ENCODE results near the gene SRC.

Gene SRC

GRCh38 chr20:37308086-37309050 is 37.6 kb upstream of the SRC start:
- Histone ChIP-seq H3K36me3 (ENCODE audit: insufficient read depth, low read length) (peaks cover 59% of the 10 kb centered on the region), H3K9me3 (ENCODE audit: low read length) (no peaks in the 10 kb centered on the region), H3K4me1 (ENCODE audit: insufficient read depth, low read length) (no peaks in the 10 kb centered on the region), H3K4me3 (ENCODE audit: low read length) (no peak overlapping the region), H3K27me3 (ENCODE audit: insufficient read depth, low read length) (no peaks in the 10 kb centered on the region), H2AFZ (ENCODE audit: low read depth, low read length) (no peak overlapping the region)

GRCh38 chr20:37309290-37309689 is 36.6 kb upstream of the SRC start:
- no peaks in the 10 kb centered on the region for H3K27me3 ChIP-seq (ENCODE audit: insufficient read depth, low read length)
- H2AFZ ChIP-seq (ENCODE audit: low read depth, low read length), result no peak overlapping the region
- no peak overlapping the region for H3K4me3 ChIP-seq (ENCODE audit: low read length)
- no peaks in the 10 kb centered on the region for H3K9me3 ChIP-seq (ENCODE audit: low read length)
- no peaks in the 10 kb centered on the region for H3K4me1 ChIP-seq (ENCODE audit: insufficient read depth, low read length)
- H3K36me3 ChIP-seq (ENCODE audit: insufficient read depth, low read length), result peaks cover 56% of the 10 kb centered on the region

GRCh38 chr20:37309936-37310590 is 35.9 kb upstream of the SRC start:
- Histone ChIP-seq H3K27me3 (ENCODE audit: insufficient read depth, low read length) (no peaks in the 10 kb centered on the region), H3K36me3 (ENCODE audit: insufficient read depth, low read length) (peaks cover 50% of the 10 kb centered on the region), H3K9me3 (ENCODE audit: low read length) (no peaks in the 10 kb centered on the region), H2AFZ (ENCODE audit: low read depth, low read length) (no peak overlapping the region), H3K4me3 (ENCODE audit: low read length) (no peak overlapping the region), H3K4me1 (ENCODE audit: insufficient read depth, low read length) (no peaks in the 10 kb centered on the region)

GRCh38 chr20:37310951-37311350 is 35.0 kb upstream of the SRC start:
- Histone ChIP-seq H3K9me3 (ENCODE audit: low read length) (no peaks in the 10 kb centered on the region), H3K36me3 (ENCODE audit: insufficient read depth, low read length) (peaks cover 53% of the 10 kb centered on the region), H3K4me3 (ENCODE audit: low read length) (no peak overlapping the region), H3K27me3 (ENCODE audit: insufficient read depth, low read length) (no peaks in the 10 kb centered on the region), H2AFZ (ENCODE audit: low read depth, low read length) (no peak overlapping the region), H3K4me1 (ENCODE audit: insufficient read depth, low read length) (no peaks in the 10 kb centered on the region)

- no peaks in the 10 kb centered on the region for H3K9me3 ChIP-seq (ENCODE audit: low read length)
- no peak overlapping the region for H3K4me3 ChIP-seq (ENCODE audit: low read length)
- no peak overlapping the region for H2AFZ ChIP-seq (ENCODE audit: low read depth, low read length)
- H3K27me3 ChIP-seq (ENCODE audit: insufficient read depth, low read length), result no peaks in the 10 kb centered on the region
- peaks cover 59% of the 10 kb centered on the region for H3K36me3 ChIP-seq (ENCODE audit: insufficient read depth, low read length)
- H3K4me1 ChIP-seq (ENCODE audit: insufficient read depth, low read length), result no peaks in the 10 kb centered on the region
Observed at GRCh38 chr20:37311710-37312355, 34.1 kb upstream of the SRC start.

- Histone ChIP-seq H3K4me3 (ENCODE audit: low read length) (no peak overlapping the region), H3K4me1 (ENCODE audit: insufficient read depth, low read length) (no peaks in the 10 kb centered on the region), H2AFZ (ENCODE audit: low read depth, low read length) (no peak overlapping the region), H3K36me3 (ENCODE audit: insufficient read depth, low read length) (peaks cover 56% of the 10 kb centered on the region), H3K27me3 (ENCODE audit: insufficient read depth, low read length) (no peaks in the 10 kb centered on the region), H3K9me3 (ENCODE audit: low read length) (no peaks in the 10 kb centered on the region)
Observed at GRCh38 chr20:37313546-37314091, 32.3 kb upstream of the SRC start.

- H3K4me3 ChIP-seq (ENCODE audit: low read length), result no peak overlapping the region
- H3K9me3 ChIP-seq (ENCODE audit: low read length), result no peaks in the 10 kb centered on the region
- H3K27me3 ChIP-seq (ENCODE audit: insufficient read depth, low read length), result no peaks in the 10 kb centered on the region
- no peak overlapping the region for H2AFZ ChIP-seq (ENCODE audit: low read depth, low read length)
- peaks cover 2% of the 10 kb centered on the region for H3K4me1 ChIP-seq (ENCODE audit: insufficient read depth, low read length)
- H3K36me3 ChIP-seq (ENCODE audit: insufficient read depth, low read length), result peaks cover 51% of the 10 kb centered on the region
Observed at GRCh38 chr20:37314099-37314498, 31.8 kb upstream of the SRC start.

- Histone ChIP-seq H2AFZ (ENCODE audit: low read depth, low read length) (no peak overlapping the region), H3K4me1 (ENCODE audit: insufficient read depth, low read length) (peaks cover 6% of the 10 kb centered on the region), H3K9me3 (ENCODE audit: low read length) (no peaks in the 10 kb centered on the region), H3K36me3 (ENCODE audit: insufficient read depth, low read length) (peaks cover 48% of the 10 kb centered on the region), H3K27me3 (ENCODE audit: insufficient read depth, low read length) (no peaks in the 10 kb centered on the region), H3K4me3 (ENCODE audit: low read length) (no peak overlapping the region)
Observed at GRCh38 chr20:37314617-37315016, 31.3 kb upstream of the SRC start.

GRCh38 chr20:37315021-37315451 is 30.9 kb upstream of the SRC start:
- H3K4me1 ChIP-seq (ENCODE audit: insufficient read depth, low read length), result peaks cover 6% of the 10 kb centered on the region

GRCh38 chr20:37315452-37316110 is 30.4 kb upstream of the SRC start:
- no peaks in the 10 kb centered on the region for H3K27me3 ChIP-seq (ENCODE audit: insufficient read depth, low read length)
- H3K36me3 ChIP-seq (ENCODE audit: insufficient read depth, low read length), result peaks cover 39% of the 10 kb centered on the region

More at GRCh38 chr20:37315021-37315451, 30.9 kb upstream of the SRC start:
- Histone ChIP-seq H3K27me3 (ENCODE audit: insufficient read depth, low read length) (no peaks in the 10 kb centered on the region), H3K36me3 (ENCODE audit: insufficient read depth, low read length) (peaks cover 44% of the 10 kb centered on the region), H3K9me3 (ENCODE audit: low read length) (no peaks in the 10 kb centered on the region), H3K4me3 (ENCODE audit: low read length) (no peak overlapping the region), H2AFZ (ENCODE audit: low read depth, low read length) (no peak overlapping the region)

GRCh38 chr20:37316116-37316774 is 29.7 kb upstream of the SRC start:
- no peak overlapping the region for H2AFZ ChIP-seq (ENCODE audit: low read depth, low read length)
- peaks cover 6% of the 10 kb centered on the region for H3K4me1 ChIP-seq (ENCODE audit: insufficient read depth, low read length)
- no peak overlapping the region for H3K4me3 ChIP-seq (ENCODE audit: low read length)
- H3K27me3 ChIP-seq (ENCODE audit: insufficient read depth, low read length), result no peaks in the 10 kb centered on the region
- H3K36me3 ChIP-seq (ENCODE audit: insufficient read depth, low read length), result peaks cover 32% of the 10 kb centered on the region
- no peaks in the 10 kb centered on the region for H3K9me3 ChIP-seq (ENCODE audit: low read length)

More at GRCh38 chr20:37315452-37316110, 30.4 kb upstream of the SRC start:
- peaks cover 6% of the 10 kb centered on the region for H3K4me1 ChIP-seq (ENCODE audit: insufficient read depth, low read length)
- no peak overlapping the region for H3K4me3 ChIP-seq (ENCODE audit: low read length)
- no peak overlapping the region for H2AFZ ChIP-seq (ENCODE audit: low read depth, low read length)
- H3K9me3 ChIP-seq (ENCODE audit: low read length), result no peaks in the 10 kb centered on the region

- no peaks in the 10 kb centered on the region for H3K9me3 ChIP-seq (ENCODE audit: low read length)
- H3K4me1 ChIP-seq (ENCODE audit: insufficient read depth, low read length), result peaks cover 6% of the 10 kb centered on the region
- H3K27me3 ChIP-seq (ENCODE audit: insufficient read depth, low read length), result no peaks in the 10 kb centered on the region
- no peak overlapping the region for H3K4me3 ChIP-seq (ENCODE audit: low read length)
- no peak overlapping the region for H2AFZ ChIP-seq (ENCODE audit: low read depth, low read length)
- H3K36me3 ChIP-seq (ENCODE audit: insufficient read depth, low read length), result peaks cover 31% of the 10 kb centered on the region
Observed at GRCh38 chr20:37316775-37317170, 29.2 kb upstream of the SRC start.

All from neuron (in vitro differentiated cells).